Esophagus muscularis mucosa (tissue), 4 donors: ENCODE measurements around the gene GOLGA1. TPM values are rescaled to one million over a fixed set of nuclear protein-coding genes. Genes with fewer than 3 reads are reported as not detected.

Experiments
- DNase-seq: peaks from one replicate; pipeline ENCODE4 v3.0.0-alpha.2; 2017; ENCODE audit errors: extremely low spot score
- H3K27ac ChIP-seq, 4 donors: fragments of 200-600 bp; sonication (generic); replicated peaks in 1 of 4; 1 replicate in 3 of 4; 2 replicates in 1 of 4; pipeline ENCODE4 v1.5.1; 2016 to 2019; ENCODE audit warnings: mild to moderate bottlenecking in 1 of 4
- H3K27me3 ChIP-seq, 4 donors: fragments of 200-600 bp; sonication (generic); one replicate each; pipeline versions ENCODE4 v1.5.1 to v1.6.0; 2016 to 2019
- H3K36me3 ChIP-seq, 4 donors: fragments of 200-600 bp; sonication (generic); one replicate each; pipeline ENCODE4 v1.5.1; 2016 to 2019
- H3K4me1 ChIP-seq, 4 donors: fragments of 200-600 bp; sonication (generic); one replicate each; pipeline ENCODE4 v1.5.1; 2016 to 2019
- H3K4me3 ChIP-seq, 4 donors: fragments of 200-600 bp; sonication (generic); 1 replicate in 2 of 4; 2 replicates in 2 of 4; pipeline ENCODE4 v1.5.1; 2016 to 2019; ENCODE audit warnings: mild to moderate bottlenecking in 4 of 4, moderate library complexity in 1 of 4
- H3K9me3 ChIP-seq, 4 donors: fragments of 200-600 bp; sonication (generic); 1 replicate in 3 of 4; 2 replicates in 1 of 4; pipeline ENCODE4 v1.5.1; 2016 to 2019
- EP300 ChIP-seq: sonication (generic); formaldehyde crosslinking; IDR thresholded peaks from one replicate; pipeline ENCODE4 v1.6.1; 2017; ENCODE audit warnings: antibody characterized with exemption
- POLR2A ChIP-seq: fragments of 450-650 bp; IDR thresholded peaks from one replicate; pipeline ENCODE4 v1.6.1; 2017; ENCODE audit warnings: antibody characterized with exemption, moderate library complexity, mild to moderate bottlenecking, low read depth
- POLR2AphosphoS5 ChIP-seq, 2 donors: sonication (generic); formaldehyde crosslinking; IDR thresholded peaks; one replicate each; pipeline ENCODE4 v1.6.1; 2017; ENCODE audit warnings: antibody characterized with exemption in 2 of 2
- WGBS: methylation state at CpG from one replicate; pipeline ENCODE4 v1.1.5; 2018; 5-methylcytosine and 5-hydroxymethylcytosine counted together
- intact Hi-C: fragments of 100-400 bp; cut with DNase I; formaldehyde crosslinking; loops from one replicate; pipeline ENCODE4 v1.15.1; 2023
- total RNA-seq, 4 donors: library from RNA; depleted of rRNA; stranded (reverse); fragments of >200 nt; gene quantifications; one replicate each; pipeline versions ENCODE4 v1.1.0 to v1.2.1, GENCODE V29; 2016
- TF ChIP-seq, protein P1 (sequence below), 3 experiments: fragments of 200-600 bp in 2 of 3; fragments of 450-650 bp in 1 of 3; sonication (generic) in 2 of 3; IDR thresholded peaks; one replicate each; pipeline ENCODE4 v1.5.1; 2017 to 2019; ENCODE audit warnings: antibody characterized with exemption in 3 of 3, mild to moderate bottlenecking in 2 of 3, moderate library complexity in 1 of 3

The GOLGA1 gene
- total RNA-seq, result 10 to 100 TPM; 22.5 to 26.5 (median 24.7) TPM

GRCh38 chr9:124940894-124941678 is at the start of gene GOLGA1:
TSS of gene GOLGA1 (minus strand) at chr9:124941083. CDS start at chr9:124938711, 2,372 bp downstream.
- peak; percentile 98 for DNase-seq
- no peaks in the 10 kb centered on the region for H3K9me3 ChIP-seq
- peak within 1 kb of the TSS; percentile 74 to 88 (median 80) for H3K4me3 ChIP-seq
- H3K27me3 ChIP-seq, result peaks cover 0 to 5% (median 0%) of the 10 kb centered on the region in 4 donors
- peaks cover 11 to 22% (median 17%) of the 10 kb centered on the region in 4 donors for H3K4me1 ChIP-seq
- TF ChIP-seq, protein P1, sequence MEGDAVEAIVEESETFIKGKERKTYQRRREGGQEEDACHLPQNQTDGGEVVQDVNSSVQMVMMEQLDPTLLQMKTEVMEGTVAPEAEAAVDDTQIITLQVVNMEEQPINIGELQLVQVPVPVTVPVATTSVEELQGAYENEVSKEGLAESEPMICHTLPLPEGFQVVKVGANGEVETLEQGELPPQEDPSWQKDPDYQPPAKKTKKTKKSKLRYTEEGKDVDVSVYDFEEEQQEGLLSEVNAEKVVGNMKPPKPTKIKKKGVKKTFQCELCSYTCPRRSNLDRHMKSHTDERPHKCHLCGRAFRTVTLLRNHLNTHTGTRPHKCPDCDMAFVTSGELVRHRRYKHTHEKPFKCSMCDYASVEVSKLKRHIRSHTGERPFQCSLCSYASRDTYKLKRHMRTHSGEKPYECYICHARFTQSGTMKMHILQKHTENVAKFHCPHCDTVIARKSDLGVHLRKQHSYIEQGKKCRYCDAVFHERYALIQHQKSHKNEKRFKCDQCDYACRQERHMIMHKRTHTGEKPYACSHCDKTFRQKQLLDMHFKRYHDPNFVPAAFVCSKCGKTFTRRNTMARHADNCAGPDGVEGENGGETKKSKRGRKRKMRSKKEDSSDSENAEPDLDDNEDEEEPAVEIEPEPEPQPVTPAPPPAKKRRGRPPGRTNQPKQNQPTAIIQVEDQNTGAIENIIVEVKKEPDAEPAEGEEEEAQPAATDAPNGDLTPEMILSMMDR (IDR thresholded peaks at IDR 0.05), result peak in 1 of 3 experiments; percentile 11
- no peak for TF ChIP-seq EP300
- TF ChIP-seq POLR2AphosphoS5 (IDR thresholded peaks at IDR 0.05), result peak; percentile 95 to 97
- TF ChIP-seq POLR2A, result peak; percentile 71
- WGBS, result 0% methylated on average over 12 of the region's 70 CpGs
- peaks cover 4 to 26% (median 18%) of the 10 kb centered on the region in 4 donors for H3K36me3 ChIP-seq
- intact Hi-C loops, result loop anchor here (2.0 to 5.0 kb wide), 2 partner anchors 202 to 261 kb away; partner anchors contain the start of genes RABEPK and SCAI
- peak within 1 kb of the TSS; percentile 93 to 98 (median 93) for H3K27ac ChIP-seq

DNA sequence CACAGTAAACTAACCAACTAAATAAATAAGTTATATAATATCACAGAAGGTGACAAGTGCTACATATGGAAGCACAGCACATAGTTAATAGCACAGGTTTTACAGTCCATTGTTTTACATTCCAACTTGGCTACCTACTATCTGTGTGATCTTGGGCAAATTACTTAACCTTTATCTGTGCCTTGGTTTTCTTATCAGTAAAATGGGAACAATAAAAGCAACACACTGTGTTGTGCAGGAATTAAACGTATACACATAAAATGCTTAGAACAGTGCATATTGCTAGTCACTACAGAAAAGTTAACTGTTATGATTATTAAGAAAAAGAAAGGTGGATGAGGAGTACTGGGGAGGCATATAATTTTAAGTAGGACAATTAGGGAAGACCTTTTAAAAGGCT is 42.8 kb upstream of the GOLGA1 start:
- Histone ChIP-seq H3K27ac (no peak overlapping the region), H3K36me3 (peaks cover 0 to 26% (median 0%) of the 10 kb centered on the region in 4 donors), H3K4me3 (no peak overlapping the region), H3K9me3 (no peaks in the 10 kb centered on the region), H3K4me1 (no peaks in the 10 kb centered on the region), H3K27me3 (no peaks in the 10 kb centered on the region)
- TF ChIP-seq EP300 (no peak), POLR2A (no peak), POLR2AphosphoS5 (IDR thresholded peaks at IDR 0.05) (no peak)
- TF ChIP-seq, protein P1 (IDR thresholded peaks at IDR 0.05), result no peak
- WGBS, result 89% methylated on average over 1 of the region's 1 CpG
- intact Hi-C loops, result no loop called here
- DNase-seq, result no peak

DNA sequence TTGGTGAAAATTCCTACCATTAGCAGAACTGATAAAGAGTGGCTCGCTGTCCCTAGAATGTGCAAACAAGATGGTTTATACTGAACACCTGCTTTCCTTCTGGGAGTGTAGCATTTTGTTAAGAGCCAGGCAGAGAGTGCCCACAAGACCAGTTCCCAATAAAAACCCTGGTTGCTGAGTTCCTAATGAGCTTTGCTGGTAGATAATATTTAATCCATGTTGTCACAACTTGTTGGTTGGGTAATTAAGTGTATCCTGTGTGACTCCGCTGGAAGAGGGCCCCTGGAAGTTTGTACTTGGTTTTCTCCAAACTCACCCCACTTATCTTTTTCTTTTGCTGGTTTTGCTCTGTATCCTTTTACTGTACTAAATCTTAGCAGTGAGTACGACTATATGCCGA is 39.5 kb upstream of the GOLGA1 start:
- Histone ChIP-seq H3K9me3 (no peaks in the 10 kb centered on the region), H3K27ac (no peak overlapping the region), H3K4me1 (no peaks in the 10 kb centered on the region), H3K27me3 (no peaks in the 10 kb centered on the region), H3K36me3 (peaks cover 0 to 33% (median under 1%) of the 10 kb centered on the region in 4 donors), H3K4me3 (no peak overlapping the region)
- no peak for DNase-seq
- 92% methylated on average over 4 of the region's 4 CpGs for WGBS
- intact Hi-C loops, result no loop called here
- TF ChIP-seq, protein P1 (IDR thresholded peaks at IDR 0.05), result no peak
- TF ChIP-seq POLR2A (no peak), EP300 (no peak), POLR2AphosphoS5 (IDR thresholded peaks at IDR 0.05) (no peak)

- DNase-seq, result no peak
- Histone ChIP-seq H3K27ac (no peak overlapping the region), H3K36me3 (peaks cover 5 to 48% (median 19%) of the 10 kb centered on the region in 4 donors), H3K9me3 (no peaks in the 10 kb centered on the region), H3K27me3 (no peaks in the 10 kb centered on the region), H3K4me1 (no peaks in the 10 kb centered on the region), H3K4me3 (no peak overlapping the region)
- 64% methylated on average over 2 of the region's 2 CpGs for WGBS
- TF ChIP-seq, protein P1 (IDR thresholded peaks at IDR 0.05), result no peak
- TF ChIP-seq EP300, result no peak
- TF ChIP-seq POLR2A, result no peak
- TF ChIP-seq POLR2AphosphoS5 (IDR thresholded peaks at IDR 0.05), result no peak
- intact Hi-C loops, result no loop called here
These were observed 34.2 kb upstream of the GOLGA1 start for GRCh38 chr9:124975131-124975530.
